Caco-2 (cell line): ENCODE results near the gene KMT2A. TPM values are rescaled to one million over a fixed set of nuclear protein-coding genes. Genes with fewer than 3 reads are reported as not detected.
"Not testable (repeated sequence)": the region's sequence is repeated elsewhere in the genome, so short reads cannot be mapped to it uniquely, and the experiment has no call there.

Source experiments
- BruUV-seq: library from RNA; stranded (reverse); fragments of 400-500 nt; replicated peaks from 2 replicates; lab custom pipeline; 2021; lab: Mats Ljungman, UMichigan
- CTCF ChIA-PET: fragments of 300-600 bp; sonication (Branson Sonifier 250); formaldehyde crosslinking; loops from one replicate; lab custom pipeline; 2022; ENCODE audit warnings: antibody characterized with exemption; lab: Charles Lee
- POLR2A ChIA-PET: fragments of 300-600 bp; sonication (Branson Sonifier 250); formaldehyde crosslinking; loops from one replicate; lab custom pipeline; 2022; ENCODE audit warnings: antibody characterized with exemption; lab: Charles Lee
- DNase-seq, 2 experiments: peaks; one replicate each; pipeline versions ENCODE4 v3.0.0 to v3.0.0-alpha.2; 2020 to 2022
- H3K27me3 ChIP-seq: replicated peaks from 2 replicates; pipeline ENCODE4 v1.6.0; 2011; ENCODE audit warnings: low read length; ENCODE audit not compliant: control insufficient read depth, insufficient read depth
- H3K36me3 ChIP-seq: 2 replicates; pipeline ENCODE4 v1.5.1; 2011; ENCODE audit warnings: low read length; ENCODE audit not compliant: control insufficient read depth, insufficient read depth
- H3K4me1 ChIP-seq: fragments of 250-450 bp; sonication (Bioruptor Pico); 2 replicates; pipeline ENCODE4 v1.5.1; 2020; ENCODE audit warnings: mild to moderate bottlenecking
- H3K4me3 ChIP-seq: 2 replicates; pipeline ENCODE4 v1.5.1; 2011; ENCODE audit warnings: low read depth, mild to moderate bottlenecking, control low read depth, low read length
- H3K9me3 ChIP-seq: fragments of 250-450 bp; sonication (Bioruptor Pico); 2 replicates; pipeline ENCODE4 v1.5.1; 2020; ENCODE audit warnings: mild to moderate bottlenecking, moderate library complexity
- H3K27ac Mint-ChIP-seq: one replicate; pipeline ENCODE4 v1.8.0; 2022; ENCODE audit warnings: mixed read lengths; ENCODE audit not compliant: unreplicated experiment
- H3K27me3 Mint-ChIP-seq: one replicate; pipeline ENCODE4 v1.8.0; 2022; ENCODE audit warnings: mixed read lengths; ENCODE audit not compliant: insufficient read depth, unreplicated experiment
- H3K36me3 Mint-ChIP-seq: one replicate; pipeline ENCODE4 v1.8.0; 2022; ENCODE audit warnings: mild to moderate bottlenecking, mixed read lengths; ENCODE audit not compliant: insufficient read depth, unreplicated experiment
- H3K4me1 Mint-ChIP-seq: one replicate; pipeline ENCODE4 v1.8.0; 2022; ENCODE audit warnings: low read depth, mixed read lengths; ENCODE audit not compliant: unreplicated experiment
- H3K4me3 Mint-ChIP-seq: one replicate; pipeline ENCODE4 v1.8.0; 2022; ENCODE audit warnings: mild to moderate bottlenecking, moderate library complexity, mixed read lengths; ENCODE audit not compliant: unreplicated experiment
- H3K9me3 Mint-ChIP-seq: one replicate; pipeline ENCODE4 v1.8.0; 2022; ENCODE audit warnings: mixed read lengths; ENCODE audit not compliant: unreplicated experiment
- intact Hi-C: fragments of 100-400 bp; cut with micrococcal nuclease; formaldehyde crosslinking; loops from one replicate; pipeline ENCODE4 v1.10.0; 2022; ENCODE audit not compliant: unreplicated experiment
- total RNA-seq: library from RNA; stranded (reverse); gene quantifications from 2 replicates; pipeline ENCODE4 v1.2.3, GENCODE V29; 2022
- TF ChIP-seq, protein P1 (sequence below), 2 experiments: fragments of 200-600 bp in 1 of 2; IDR thresholded peaks; 1 replicate in 1 of 2; 2 replicates in 1 of 2; pipeline versions ENCODE4 v1.5.1 to v1.8.0; 2011 to 2022; ENCODE audit warnings: antibody characterized with exemption in 1 of 2, control low read depth in 1 of 2, inconsistent platforms in 1 of 2, low read depth in 1 of 2, low read length in 1 of 2, mild to moderate bottlenecking in 1 of 2, moderate library complexity in 1 of 2; ENCODE audit not compliant: insufficient read depth in 1 of 2, severe bottlenecking in 1 of 2, unreplicated experiment in 1 of 2

KMT2A gene
- total RNA-seq, 1 experiment from 2014 or later = 93.9 TPM

DNA sequence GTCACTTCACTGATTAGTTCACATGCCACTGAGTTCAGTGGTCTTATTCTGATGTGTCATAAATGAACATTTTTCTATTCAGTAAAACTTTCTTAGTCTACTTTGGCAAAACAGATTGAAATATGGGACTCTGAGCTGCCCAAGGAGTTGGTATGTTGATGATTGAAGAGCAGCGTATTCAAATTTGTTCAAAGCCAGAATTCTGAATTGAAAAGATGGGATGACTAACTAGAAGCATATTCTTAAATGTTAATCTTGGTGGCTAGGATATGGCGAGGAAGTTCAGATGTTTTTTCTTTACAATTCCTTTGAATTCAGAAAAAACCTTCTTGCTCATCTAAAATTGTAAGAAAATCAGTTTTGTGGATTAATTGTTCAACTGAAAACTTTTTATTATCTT, 34.7 kb downstream of the KMT2A start:
- H3K4me3 ChIP-seq = no peak overlapping the region
- H3K36me3 ChIP-seq = peaks cover 7% of the 10 kb centered on the region; the same call in 1 of the 2 replicates
- ChIA-PET POLR2A (no interaction called here), CTCF (no interaction called here)
- DNase-seq = no peak
- intact Hi-C loops = no loop called here
- H3K4me1 Mint-ChIP-seq = no peaks in the 10 kb centered on the region
- BruUV-seq = no TSS peak
- no peaks in the 10 kb centered on the region for H3K27me3 ChIP-seq
- no peaks in the 10 kb centered on the region for H3K9me3 ChIP-seq
- H3K36me3 Mint-ChIP-seq = peaks cover 50% of the 10 kb centered on the region
- no peaks in the 10 kb centered on the region for H3K27me3 Mint-ChIP-seq
- no peak overlapping the region for H3K4me3 Mint-ChIP-seq
- no peaks in the 10 kb centered on the region for H3K4me1 ChIP-seq
- TF ChIP-seq, protein P1, sequence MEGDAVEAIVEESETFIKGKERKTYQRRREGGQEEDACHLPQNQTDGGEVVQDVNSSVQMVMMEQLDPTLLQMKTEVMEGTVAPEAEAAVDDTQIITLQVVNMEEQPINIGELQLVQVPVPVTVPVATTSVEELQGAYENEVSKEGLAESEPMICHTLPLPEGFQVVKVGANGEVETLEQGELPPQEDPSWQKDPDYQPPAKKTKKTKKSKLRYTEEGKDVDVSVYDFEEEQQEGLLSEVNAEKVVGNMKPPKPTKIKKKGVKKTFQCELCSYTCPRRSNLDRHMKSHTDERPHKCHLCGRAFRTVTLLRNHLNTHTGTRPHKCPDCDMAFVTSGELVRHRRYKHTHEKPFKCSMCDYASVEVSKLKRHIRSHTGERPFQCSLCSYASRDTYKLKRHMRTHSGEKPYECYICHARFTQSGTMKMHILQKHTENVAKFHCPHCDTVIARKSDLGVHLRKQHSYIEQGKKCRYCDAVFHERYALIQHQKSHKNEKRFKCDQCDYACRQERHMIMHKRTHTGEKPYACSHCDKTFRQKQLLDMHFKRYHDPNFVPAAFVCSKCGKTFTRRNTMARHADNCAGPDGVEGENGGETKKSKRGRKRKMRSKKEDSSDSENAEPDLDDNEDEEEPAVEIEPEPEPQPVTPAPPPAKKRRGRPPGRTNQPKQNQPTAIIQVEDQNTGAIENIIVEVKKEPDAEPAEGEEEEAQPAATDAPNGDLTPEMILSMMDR (IDR thresholded peaks at IDR 0.05; ENCODE audit: insufficient read depth in 1 of 2, low read depth in 1 of 2, low read length in 1 of 2, severe bottlenecking in 1 of 2, unreplicated experiment in 1 of 2) = no peak
- H3K9me3 Mint-ChIP-seq = no peaks in the 10 kb centered on the region
- no peak overlapping the region for H3K27ac Mint-ChIP-seq

DNA sequence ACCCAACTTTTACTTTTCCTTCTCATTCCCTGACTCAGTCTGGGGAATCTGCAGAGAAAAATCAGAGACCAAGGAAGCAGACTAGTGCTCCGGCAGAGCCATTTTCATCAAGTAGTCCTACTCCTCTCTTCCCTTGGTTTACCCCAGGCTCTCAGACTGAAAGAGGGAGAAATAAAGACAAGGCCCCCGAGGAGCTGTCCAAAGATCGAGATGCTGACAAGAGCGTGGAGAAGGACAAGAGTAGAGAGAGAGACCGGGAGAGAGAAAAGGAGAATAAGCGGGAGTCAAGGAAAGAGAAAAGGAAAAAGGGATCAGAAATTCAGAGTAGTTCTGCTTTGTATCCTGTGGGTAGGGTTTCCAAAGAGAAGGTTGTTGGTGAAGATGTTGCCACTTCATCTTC, 37.2 kb downstream of the KMT2A start:
- H3K27me3 ChIP-seq = no peaks in the 10 kb centered on the region
- no peak overlapping the region for H3K4me3 ChIP-seq
- Mint-ChIP-seq H3K4me1 (no peaks in the 10 kb centered on the region), H3K9me3 (no peaks in the 10 kb centered on the region), H3K27ac (no peak overlapping the region), H3K4me3 (no peak overlapping the region), H3K36me3 (peaks cover 72% of the 10 kb centered on the region), H3K27me3 (no peaks in the 10 kb centered on the region)
- H3K4me1 ChIP-seq = no peaks in the 10 kb centered on the region
- intact Hi-C loops = no loop called here
- TF ChIP-seq, protein P1 (IDR thresholded peaks at IDR 0.05; ENCODE audit: insufficient read depth in 1 of 2, low read depth in 1 of 2, low read length in 1 of 2, severe bottlenecking in 1 of 2, unreplicated experiment in 1 of 2) = no peak
- POLR2A ChIA-PET = no interaction called here
- no TSS peak for BruUV-seq
- no peaks in the 10 kb centered on the region for H3K9me3 ChIP-seq
- H3K36me3 ChIP-seq = peaks cover 9% of the 10 kb centered on the region
- DNase-seq = no peak
- CTCF ChIA-PET = no interaction called here

DNA sequence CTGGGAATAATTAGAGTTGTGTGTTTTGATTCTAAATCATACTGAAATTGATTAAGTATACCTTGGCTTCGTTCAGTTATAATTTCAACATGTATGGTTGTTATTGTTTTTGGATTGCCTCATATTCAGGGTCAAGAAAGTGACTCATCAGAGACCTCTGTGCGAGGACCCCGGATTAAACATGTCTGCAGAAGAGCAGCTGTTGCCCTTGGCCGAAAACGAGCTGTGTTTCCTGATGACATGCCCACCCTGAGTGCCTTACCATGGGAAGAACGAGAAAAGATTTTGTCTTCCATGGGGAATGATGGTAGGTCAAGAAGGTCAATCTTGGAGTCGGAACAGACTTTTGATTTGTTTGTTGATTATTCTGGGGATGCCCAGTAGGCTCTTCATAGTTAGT, 40.4 kb downstream of the KMT2A start:
- no peaks in the 10 kb centered on the region for H3K9me3 ChIP-seq
- Mint-ChIP-seq H3K4me1 (no peaks in the 10 kb centered on the region), H3K36me3 (peaks cover 81% of the 10 kb centered on the region), H3K27me3 (no peaks in the 10 kb centered on the region), H3K9me3 (no peaks in the 10 kb centered on the region), H3K27ac (no peak overlapping the region), H3K4me3 (no peak overlapping the region)
- POLR2A ChIA-PET = interaction anchor here (0.6 kb wide), 1 partner anchor 57 kb away, joined by 3 read pairs; no protein-coding TSS in a partner anchor
- intact Hi-C loops = no loop called here
- BruUV-seq = no TSS peak
- no peak overlapping the region for H3K4me3 ChIP-seq
- TF ChIP-seq, protein P1 (IDR thresholded peaks at IDR 0.05; ENCODE audit: insufficient read depth in 1 of 2, low read depth in 1 of 2, low read length in 1 of 2, severe bottlenecking in 1 of 2, unreplicated experiment in 1 of 2) = no peak
- no peaks in the 10 kb centered on the region for H3K27me3 ChIP-seq
- H3K4me1 ChIP-seq = no peaks in the 10 kb centered on the region
- no peak for DNase-seq
- peaks cover 10% of the 10 kb centered on the region for H3K36me3 ChIP-seq
- CTCF ChIA-PET = interaction anchor here (0.6 kb wide), 2 partner anchors 40 to 278 kb away, joined by 3 read pairs; no protein-coding TSS in a partner anchor

DNA sequence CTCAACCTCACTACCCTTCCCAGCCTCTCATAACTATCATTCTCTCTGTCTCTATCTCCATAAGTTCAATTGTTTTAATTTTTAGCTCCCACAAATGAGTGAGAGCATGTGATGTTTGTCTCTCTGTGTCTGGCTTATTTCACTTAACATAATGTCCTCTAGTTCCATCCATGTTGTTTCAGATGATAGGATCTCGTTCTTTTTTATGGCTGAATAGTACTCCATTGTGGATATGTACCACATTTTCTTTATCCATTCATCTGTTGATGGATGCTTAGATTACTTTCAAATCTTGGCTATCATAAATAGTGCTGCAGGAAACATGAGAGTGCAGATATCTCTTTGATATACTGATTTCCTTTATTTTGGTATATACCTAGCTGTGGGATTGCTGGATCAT, 44.9 kb downstream of the KMT2A start:
- H3K4me3 ChIP-seq, H3K36me3 ChIP-seq, H3K27me3 ChIP-seq, intact Hi-C loops, BruUV-seq, POLR2A ChIA-PET, DNase-seq, H3K4me3 Mint-ChIP-seq, H3K9me3 ChIP-seq, H3K27ac Mint-ChIP-seq, CTCF ChIA-PET, H3K27me3 Mint-ChIP-seq, H3K4me1 ChIP-seq, H3K4me1 Mint-ChIP-seq, H3K9me3 Mint-ChIP-seq: not testable (repeated sequence)
- peaks cover 97% of the 10 kb centered on the region for H3K36me3 Mint-ChIP-seq
